ENCODE measurements around the gene PDZD2. TPM values are rescaled to one million over a fixed set of nuclear protein-coding genes. Genes with fewer than 3 reads are reported as not detected.

PDZD2 gene
- total RNA-seq, 4 donors from 2014 or later: 2.8 to 5.3 (median 4.0) TPM

GRCh38 chr5:31767335-31768031, 128.6 kb downstream of the PDZD2 start:
- ATAC-seq: peak in 1 of 2 donors; percentile 11
- in situ Hi-C loops (cut with MboI; ENCODE audit: low sequenced_read_pairs in 4 of 4): no loop called here

GRCh38 chr5:31768046-31768445, 129.1 kb downstream of the PDZD2 start:
- DNase-seq (peak in 1 of 2 donors; percentile 34), ATAC-seq (peak in 1 of 2 donors; percentile 56)
- Histone ChIP-seq H3K36me3 (no peaks in the 10 kb centered on the region), H3K27ac (peak overlapping the region in 1 of 4 donors; percentile 22), H3K27me3 (no peaks in the 10 kb centered on the region), H3K4me1 (no peaks in the 10 kb centered on the region), H3K9me3 (no peaks in the 10 kb centered on the region), H3K4me3 (no peak overlapping the region)
- intact Hi-C loops (cut with DNase I; ENCODE audit: low total_unique reads): no loop called here
- in situ Hi-C loops (cut with MboI; ENCODE audit: low sequenced_read_pairs in 4 of 4): no loop called here
- TF ChIP-seq CTCF (IDR thresholded peaks at IDR 0.05 in 4 of 5, conservative IDR thresholded peaks at IDR 0.05 in 1 of 5): no peak
- no peak for TF ChIP-seq POLR2A (IDR thresholded peaks at IDR 0.05)

More at GRCh38 chr5:31767335-31768031, 128.6 kb downstream of the PDZD2 start:
- intact Hi-C loops (cut with DNase I; ENCODE audit: low total_unique reads): no loop called here
- DNase-seq: no peak
- Histone ChIP-seq H3K4me3 (no peak overlapping the region), H3K9me3 (no peaks in the 10 kb centered on the region), H3K27me3 (no peaks in the 10 kb centered on the region), H3K36me3 (no peaks in the 10 kb centered on the region), H3K27ac (peak overlapping the region in 1 of 4 donors; percentile 22), H3K4me1 (no peaks in the 10 kb centered on the region)
- TF ChIP-seq POLR2A (IDR thresholded peaks at IDR 0.05): no peak
- no peak for TF ChIP-seq CTCF (IDR thresholded peaks at IDR 0.05 in 4 of 5, conservative IDR thresholded peaks at IDR 0.05 in 1 of 5)

DNA sequence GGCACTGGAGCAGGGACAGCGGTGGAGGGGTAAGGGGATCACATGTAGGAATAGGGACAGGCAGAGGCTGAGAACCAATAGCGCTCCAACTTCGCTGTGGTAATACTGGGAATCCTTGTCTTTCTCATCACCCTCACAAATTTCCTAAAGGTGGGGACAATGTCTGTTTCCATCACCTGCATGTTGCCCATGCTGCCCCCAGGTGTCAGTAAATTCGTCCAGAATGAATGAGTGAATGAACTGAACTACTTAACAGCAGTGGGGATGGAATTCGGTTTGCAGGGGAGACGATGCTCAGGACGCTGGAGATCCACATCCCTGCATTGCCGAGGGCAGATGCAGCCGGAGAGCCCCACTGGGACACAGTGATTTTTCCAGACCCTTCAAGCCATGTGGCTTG, 129.9 kb downstream of the PDZD2 start:
- no peak overlapping the region for H3K4me3 ChIP-seq
- H3K9me3 ChIP-seq: no peaks in the 10 kb centered on the region
- H3K27ac ChIP-seq: no peak overlapping the region
- TF ChIP-seq CTCF (IDR thresholded peaks at IDR 0.05 in 4 of 5, conservative IDR thresholded peaks at IDR 0.05 in 1 of 5) (no peak), POLR2A (IDR thresholded peaks at IDR 0.05) (no peak)
- no peaks in the 10 kb centered on the region for H3K4me1 ChIP-seq
- H3K36me3 ChIP-seq: no peaks in the 10 kb centered on the region
- no peak for ATAC-seq
- intact Hi-C loops (cut with DNase I; ENCODE audit: low total_unique reads) (no loop called here), in situ Hi-C loops (cut with MboI; ENCODE audit: low sequenced_read_pairs in 4 of 4) (no loop called here)
- no peak for DNase-seq
- no peaks in the 10 kb centered on the region for H3K27me3 ChIP-seq

GRCh38 chr5:31769530-31769929, 130.6 kb downstream of the PDZD2 start:
- peak overlapping the region in 1 of 4 donors; percentile 25 for H3K27ac ChIP-seq
- no peak for DNase-seq
- ATAC-seq: no peak
- intact Hi-C loops (cut with DNase I; ENCODE audit: low total_unique reads): no loop called here
- in situ Hi-C loops (cut with MboI; ENCODE audit: low sequenced_read_pairs in 4 of 4): no loop called here
- H3K9me3 ChIP-seq: no peaks in the 10 kb centered on the region
- TF ChIP-seq POLR2A (IDR thresholded peaks at IDR 0.05) (no peak), CTCF (IDR thresholded peaks at IDR 0.05 in 4 of 5, conservative IDR thresholded peaks at IDR 0.05 in 1 of 5) (no peak)
- H3K4me1 ChIP-seq: no peaks in the 10 kb centered on the region
- no peaks in the 10 kb centered on the region for H3K36me3 ChIP-seq
- no peaks in the 10 kb centered on the region for H3K27me3 ChIP-seq
- no peak overlapping the region for H3K4me3 ChIP-seq

Measured in gastrocnemius medialis (tissue), 4 donors.